Sigmoid colon (tissue), 4 donors: Measurements from ENCODE around the gene CAMSAP3.

Source experiments
- CTCF ChIP-seq, 4 experiments: fragments of 450-650 bp in 3 of 4; fragments of 200-600 bp in 1 of 4; IDR thresholded peaks; one replicate each; pipeline ENCODE4 v1.5.1; 2016 to 2019; ENCODE audit warnings: antibody characterized with exemption in 4 of 4, mild to moderate bottlenecking in 3 of 4, moderate library complexity in 2 of 4
- EP300 ChIP-seq, 4 donors: sonication (generic); formaldehyde crosslinking; IDR thresholded peaks; one replicate each; pipeline ENCODE4 v1.6.1; 2017; ENCODE audit warnings: antibody characterized with exemption in 4 of 4
- POLR2A ChIP-seq, 2 donors: fragments of 450-650 bp; IDR thresholded peaks; one replicate each; pipeline ENCODE4 v1.6.1; 2016; ENCODE audit warnings: antibody characterized with exemption in 2 of 2, mild to moderate bottlenecking in 2 of 2, moderate library complexity in 2 of 2
- POLR2AphosphoS5 ChIP-seq, 4 donors: sonication (generic); formaldehyde crosslinking; IDR thresholded peaks; one replicate each; pipeline ENCODE4 v1.6.1; 2017; ENCODE audit warnings: antibody characterized with exemption in 4 of 4

DNA sequence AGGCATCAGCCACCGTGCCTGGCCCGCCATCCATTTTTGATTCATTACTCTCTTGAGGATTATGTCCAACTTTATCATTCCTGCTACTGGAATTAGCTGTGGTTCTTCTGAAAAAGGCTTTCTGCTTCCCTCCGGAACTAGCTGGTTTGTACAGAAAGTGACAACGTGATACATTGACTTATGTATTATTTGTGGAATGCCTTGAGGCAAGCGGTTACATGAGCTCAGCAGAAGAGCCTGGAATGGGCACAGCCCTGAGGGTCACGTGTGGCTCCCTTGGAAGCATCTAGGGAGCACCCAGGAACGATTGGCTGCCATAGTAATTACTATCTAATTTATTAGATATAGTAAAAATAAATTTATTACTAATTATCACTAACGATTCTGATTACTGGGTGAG is 58.7 kb downstream of the CAMSAP3 start:
- TF ChIP-seq CTCF (IDR thresholded peaks at IDR 0.05) (no peak), POLR2AphosphoS5 (IDR thresholded peaks at IDR 0.05) (no peak), POLR2A (IDR thresholded peaks at IDR 0.05) (no peak), EP300 (IDR thresholded peaks at IDR 0.05) (no peak)
